SU-DHL-6 (cell line): ENCODE data around the gene ALKBH7.

ENCODE experiments used
- CTCF ChIP-seq: fragments of 200-600 bp; sonication (generic); IDR thresholded peaks from one replicate; pipeline ENCODE4 v1.5.1; 2017; ENCODE audit warnings: antibody characterized with exemption, mild to moderate bottlenecking, low read length, moderate library complexity; ENCODE audit not compliant: insufficient read depth, poor library complexity, severe bottlenecking
- EZH2phosphoT487 ChIP-seq: fragments of 200-600 bp; sonication (generic), shearing (Covaris generic); conservative IDR thresholded peaks from 2 replicates; pipeline ENCODE4 v1.6.1; 2018; ENCODE audit warnings: mild to moderate bottlenecking, antibody characterized with exemption, low read length, moderate library complexity, mixed read lengths

- no peak for TF ChIP-seq CTCF
- TF ChIP-seq EZH2phosphoT487, result no peak
These were observed 45.8 kb upstream of the ALKBH7 start for GRCh38 chr19:6326815-6327214.
